Prostate gland (tissue), 2 donors: ENCODE data around the gene SPNS3. TPM values are rescaled to one million over a fixed set of nuclear protein-coding genes. Genes with fewer than 3 reads are reported as not detected.

Experiments used
- DNase-seq: peaks from one replicate; pipeline ENCODE4 v3.0.0-alpha.2; 2019; ENCODE audit warnings: low spot score
- H3K27ac ChIP-seq, 2 donors: fragments of 200-600 bp; sonication (generic); 2 replicates each; pipeline ENCODE4 v1.5.1; 2017 to 2019
- H3K27me3 ChIP-seq: fragments of 200-600 bp; sonication (generic); replicated peaks from 2 replicates; pipeline ENCODE4 v1.5.1; 2019; ENCODE audit not compliant: insufficient read depth
- H3K36me3 ChIP-seq, 2 donors: fragments of 200-600 bp; sonication (generic); 1 replicate in 1 of 2; 2 replicates in 1 of 2; pipeline versions ENCODE4 v1.5.1 to v1.8.1; 2017 to 2019
- H3K4me1 ChIP-seq: fragments of 200-600 bp; sonication (generic); replicated peaks from 2 replicates; pipeline ENCODE4 v1.5.1; 2019
- H3K4me3 ChIP-seq, 2 donors: fragments of 200-600 bp; sonication (generic); 2 replicates each; pipeline ENCODE4 v1.5.1; 2017 to 2019
- H3K9me3 ChIP-seq: fragments of 200-600 bp; sonication (generic); 2 replicates; pipeline ENCODE4 v1.5.1; 2017
- POLR2A ChIP-seq: fragments of 450-650 bp; IDR thresholded peaks from one replicate; pipeline ENCODE4 v1.6.1; 2016; ENCODE audit warnings: antibody characterized with exemption, mild to moderate bottlenecking
- POLR2AphosphoS5 ChIP-seq: sonication (generic); formaldehyde crosslinking; IDR thresholded peaks from one replicate; pipeline ENCODE4 v1.6.1; 2017; ENCODE audit warnings: antibody characterized with exemption
- whole genome bisulfite sequencing: methylation state at CpG from one replicate; pipeline ENCODE4 v1.1.5; 2018; 5-methylcytosine and 5-hydroxymethylcytosine counted together
- intact Hi-C: fragments of 100-400 bp; cut with DNase I; formaldehyde crosslinking; loops from one replicate; pipeline ENCODE4 v1.14.2; 2022
- total RNA-seq, 2 donors: library from RNA; depleted of rRNA; stranded (reverse); fragments of >200 nt; gene quantifications; one replicate each; pipeline ENCODE4 v1.1.0, GENCODE V29; 2016
- TF ChIP-seq, protein P1 (sequence below), 4 experiments: fragments of 200-600 bp in 2 of 4; fragments of 450-650 bp in 2 of 4; sonication (generic) in 2 of 4; IDR thresholded peaks; 1 replicate in 3 of 4; 2 replicates in 1 of 4; pipeline ENCODE4 v1.5.1; 2016 to 2019; ENCODE audit warnings: antibody characterized with exemption in 4 of 4, mild to moderate bottlenecking in 2 of 4, moderate library complexity in 2 of 4

Gene SPNS3
- total RNA-seq, 2 donors from 2014 or later = 0.50 TPM; not detected in 1

DNA sequence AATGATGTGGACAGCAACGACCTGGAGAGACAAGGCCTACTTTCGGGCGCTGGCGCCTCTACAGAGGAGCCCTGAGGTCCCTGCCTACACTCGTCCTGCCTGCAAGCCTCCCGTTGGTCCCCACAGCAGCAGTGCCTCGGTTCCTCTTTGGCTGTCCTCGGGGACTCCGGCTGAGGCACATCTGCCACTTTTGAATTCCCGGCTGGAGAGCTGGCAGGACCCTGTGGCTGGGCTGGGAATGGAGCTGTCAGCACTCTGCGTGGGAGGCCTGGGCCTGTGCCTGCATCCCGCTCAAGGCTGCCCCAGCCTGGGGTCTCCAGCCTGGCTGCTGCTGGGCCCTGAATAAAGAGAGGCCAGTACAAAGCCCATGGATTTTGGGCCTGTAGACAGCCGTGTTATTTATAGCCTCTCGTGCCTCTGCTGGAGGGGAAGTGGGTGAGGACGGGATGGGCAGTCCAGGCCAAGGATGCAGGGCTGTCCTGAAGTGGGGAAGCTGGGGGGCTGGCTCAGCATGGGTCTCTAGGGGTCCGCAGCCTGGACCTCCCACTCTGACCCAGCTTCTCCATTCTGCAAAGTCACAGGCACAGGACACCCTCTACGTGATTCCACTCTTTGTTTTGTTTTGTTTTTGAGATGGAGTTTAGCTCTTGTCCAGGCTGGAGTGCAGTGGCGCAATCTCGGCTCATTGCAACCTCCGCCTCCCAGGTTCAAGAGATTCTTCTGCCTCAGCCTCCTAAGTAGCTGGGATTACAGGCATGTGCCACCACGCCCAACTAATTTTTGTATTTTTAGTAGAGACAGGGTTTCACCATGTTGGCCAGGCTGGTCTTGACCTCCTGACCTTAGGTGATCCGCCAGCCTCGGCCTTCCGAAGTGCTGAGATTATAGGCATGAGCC lies 54.3 kb downstream of the SPNS3 start:
- intact Hi-C loops = no loop called here
- 82% methylated on average over 24 of the region's 24 CpGs for WGBS
- TF ChIP-seq POLR2AphosphoS5 (no peak), POLR2A (no peak)
- TF ChIP-seq, protein P1, sequence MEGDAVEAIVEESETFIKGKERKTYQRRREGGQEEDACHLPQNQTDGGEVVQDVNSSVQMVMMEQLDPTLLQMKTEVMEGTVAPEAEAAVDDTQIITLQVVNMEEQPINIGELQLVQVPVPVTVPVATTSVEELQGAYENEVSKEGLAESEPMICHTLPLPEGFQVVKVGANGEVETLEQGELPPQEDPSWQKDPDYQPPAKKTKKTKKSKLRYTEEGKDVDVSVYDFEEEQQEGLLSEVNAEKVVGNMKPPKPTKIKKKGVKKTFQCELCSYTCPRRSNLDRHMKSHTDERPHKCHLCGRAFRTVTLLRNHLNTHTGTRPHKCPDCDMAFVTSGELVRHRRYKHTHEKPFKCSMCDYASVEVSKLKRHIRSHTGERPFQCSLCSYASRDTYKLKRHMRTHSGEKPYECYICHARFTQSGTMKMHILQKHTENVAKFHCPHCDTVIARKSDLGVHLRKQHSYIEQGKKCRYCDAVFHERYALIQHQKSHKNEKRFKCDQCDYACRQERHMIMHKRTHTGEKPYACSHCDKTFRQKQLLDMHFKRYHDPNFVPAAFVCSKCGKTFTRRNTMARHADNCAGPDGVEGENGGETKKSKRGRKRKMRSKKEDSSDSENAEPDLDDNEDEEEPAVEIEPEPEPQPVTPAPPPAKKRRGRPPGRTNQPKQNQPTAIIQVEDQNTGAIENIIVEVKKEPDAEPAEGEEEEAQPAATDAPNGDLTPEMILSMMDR (IDR thresholded peaks at IDR 0.05) = no peak
- Histone ChIP-seq H3K4me1 (no peaks in the 10 kb centered on the region), H3K27ac (no peak overlapping the region), H3K36me3 (no peaks in the 10 kb centered on the region), H3K4me3 (no peak overlapping the region), H3K27me3 (no peaks in the 10 kb centered on the region), H3K9me3 (no peaks in the 10 kb centered on the region)
- DNase-seq = no peak

- no peak for TF ChIP-seq POLR2AphosphoS5
- no peak for TF ChIP-seq POLR2A
- TF ChIP-seq, protein P1 (IDR thresholded peaks at IDR 0.05) = no peak
- H3K27me3 ChIP-seq = no peaks in the 10 kb centered on the region
- H3K9me3 ChIP-seq = no peaks in the 10 kb centered on the region
- intact Hi-C loops = no loop called here
- no peaks in the 10 kb centered on the region for H3K4me1 ChIP-seq
- H3K36me3 ChIP-seq = no peaks in the 10 kb centered on the region
- H3K4me3 ChIP-seq = no peak overlapping the region
- DNase-seq = no peak
- WGBS = 91% methylated on average over 15 of the region's 15 CpGs
- H3K27ac ChIP-seq = no peak overlapping the region
These were observed 55.4 kb downstream of the SPNS3 start for GRCh38 chr17:4488989-4489595.

DNA sequence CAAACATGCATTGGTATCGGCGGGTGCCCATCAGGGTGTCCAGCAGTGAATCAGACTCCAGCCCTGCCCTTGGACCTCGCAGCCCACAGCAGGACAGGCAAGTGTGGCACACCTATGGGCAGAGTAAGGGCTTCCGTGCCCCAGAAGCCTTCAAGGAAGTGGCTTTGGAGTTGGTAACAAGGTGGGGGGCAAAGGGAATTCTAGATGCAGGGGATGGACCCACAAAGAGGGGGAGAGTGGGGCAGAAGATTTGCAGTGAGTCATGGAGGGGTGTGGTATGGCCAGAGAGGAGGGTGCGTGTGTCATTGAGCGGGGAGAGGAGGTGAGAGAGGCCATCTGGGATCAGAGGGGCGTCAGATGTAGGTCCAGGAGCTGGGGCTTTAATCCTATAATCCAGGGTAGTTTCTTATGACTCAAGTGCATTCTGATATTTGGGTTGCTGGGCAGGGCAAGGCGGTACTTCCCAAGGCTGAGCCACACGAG lies 56.4 kb downstream of the SPNS3 start:
- Histone ChIP-seq H3K4me3 (no peak overlapping the region), H3K4me1 (no peaks in the 10 kb centered on the region), H3K36me3 (no peaks in the 10 kb centered on the region), H3K9me3 (no peaks in the 10 kb centered on the region), H3K27me3 (no peaks in the 10 kb centered on the region), H3K27ac (no peak overlapping the region)
- TF ChIP-seq POLR2A = no peak
- TF ChIP-seq, protein P1 (IDR thresholded peaks at IDR 0.05) = no peak
- no peak for TF ChIP-seq POLR2AphosphoS5
- WGBS = 87% methylated on average over 9 of the region's 9 CpGs
- no peak for DNase-seq
- intact Hi-C loops = no loop called here

GRCh38 chr17:4490637-4491061 lies 56.9 kb downstream of the SPNS3 start:
- 70% methylated on average over 7 of the region's 7 CpGs for WGBS
- H3K9me3 ChIP-seq = no peaks in the 10 kb centered on the region
- no peak overlapping the region for H3K4me3 ChIP-seq
- intact Hi-C loops = no loop called here
- TF ChIP-seq POLR2AphosphoS5 (no peak), POLR2A (no peak)
- TF ChIP-seq, protein P1 (IDR thresholded peaks at IDR 0.05) = no peak
- DNase-seq = no peak
- H3K36me3 ChIP-seq = no peaks in the 10 kb centered on the region
- H3K27ac ChIP-seq = no peak overlapping the region
- H3K4me1 ChIP-seq = no peaks in the 10 kb centered on the region
- no peaks in the 10 kb centered on the region for H3K27me3 ChIP-seq
